GM21786 (cell line): ENCODE measurements around the gene THSD8.

Source experiments
- ATAC-seq: cut with Tn5 transposase; IDR thresholded peaks from one replicate; pipeline ENCODE4 v1.9.1; 2021; ENCODE audit not compliant: unreplicated experiment

The THSD8 gene

DNA sequence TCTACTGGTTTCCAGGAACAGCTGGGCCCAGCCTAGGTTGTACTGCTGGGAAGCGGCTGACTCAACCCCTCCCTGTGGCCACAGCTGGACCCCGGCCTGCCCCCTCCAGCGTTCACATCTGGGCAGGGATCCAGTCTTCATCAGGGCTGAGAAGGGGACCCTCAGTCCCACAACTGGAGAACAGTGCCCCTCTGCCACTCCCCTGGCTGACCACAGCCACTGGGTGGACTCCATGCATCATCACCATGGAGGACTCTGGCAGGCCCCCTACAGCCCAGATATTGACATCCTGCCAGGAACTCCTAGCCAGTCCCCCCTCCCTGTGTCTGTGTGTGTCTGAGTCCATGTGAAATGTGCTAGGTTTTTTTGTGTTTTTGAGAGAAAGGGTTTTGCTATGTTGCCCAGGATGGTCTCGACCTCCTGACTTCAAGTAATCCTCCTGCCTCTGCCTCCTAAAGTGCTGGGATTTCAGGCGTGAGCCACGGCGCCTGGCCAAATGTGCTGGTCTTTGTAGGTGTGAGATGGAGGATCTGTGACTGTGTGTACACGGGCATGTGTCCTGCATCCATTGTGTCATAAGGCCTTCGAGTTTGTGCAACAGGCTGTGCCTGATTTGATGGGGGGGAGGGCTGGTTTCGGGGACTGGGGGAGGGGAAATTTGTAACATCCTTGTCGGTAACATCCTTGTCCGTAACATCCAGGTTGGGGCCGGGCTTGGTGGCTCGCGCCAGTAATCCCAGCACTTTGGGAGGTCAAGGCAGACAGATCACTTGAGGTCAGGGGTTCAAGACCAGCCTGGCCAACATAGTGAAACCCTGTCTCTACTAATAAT lies 22.5 kb upstream of the THSD8 start:
- no peak for ATAC-seq

GRCh38 chr19:12782174-12782423 lies 19.8 kb upstream of the THSD8 start:
- ATAC-seq = no peak

GRCh38 chr19:12782424-12783290 lies 19.2 kb upstream of the THSD8 start:
- no peak for ATAC-seq

DNA sequence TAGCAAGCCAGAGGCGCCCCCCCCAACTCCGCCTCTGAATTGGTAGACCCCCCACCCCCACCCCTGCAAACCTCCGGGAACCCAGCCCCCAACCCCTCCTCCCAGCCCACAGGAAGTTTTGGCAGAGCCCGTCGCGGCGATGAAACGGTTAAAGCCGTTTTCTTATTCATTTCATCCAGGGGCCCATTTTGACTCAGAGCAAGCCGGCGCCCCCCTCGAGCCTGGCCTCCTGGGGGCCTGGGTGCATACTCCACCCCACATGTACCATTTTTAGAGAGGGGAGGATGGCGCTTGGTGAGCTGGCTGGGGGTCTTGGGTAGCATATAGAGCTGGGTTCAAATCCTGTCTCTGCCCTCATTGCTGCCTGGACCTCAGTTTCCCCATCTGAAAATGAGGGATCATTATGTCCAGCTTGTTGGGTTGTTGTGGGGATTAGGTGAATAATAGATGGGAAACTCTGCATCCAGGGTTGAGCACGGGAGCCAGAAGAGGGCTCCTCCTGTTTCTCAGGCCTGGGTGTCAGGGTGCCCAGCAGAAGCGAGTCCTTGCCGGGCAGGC lies 18.5 kb upstream of the THSD8 start:
- ATAC-seq = no peak

DNA sequence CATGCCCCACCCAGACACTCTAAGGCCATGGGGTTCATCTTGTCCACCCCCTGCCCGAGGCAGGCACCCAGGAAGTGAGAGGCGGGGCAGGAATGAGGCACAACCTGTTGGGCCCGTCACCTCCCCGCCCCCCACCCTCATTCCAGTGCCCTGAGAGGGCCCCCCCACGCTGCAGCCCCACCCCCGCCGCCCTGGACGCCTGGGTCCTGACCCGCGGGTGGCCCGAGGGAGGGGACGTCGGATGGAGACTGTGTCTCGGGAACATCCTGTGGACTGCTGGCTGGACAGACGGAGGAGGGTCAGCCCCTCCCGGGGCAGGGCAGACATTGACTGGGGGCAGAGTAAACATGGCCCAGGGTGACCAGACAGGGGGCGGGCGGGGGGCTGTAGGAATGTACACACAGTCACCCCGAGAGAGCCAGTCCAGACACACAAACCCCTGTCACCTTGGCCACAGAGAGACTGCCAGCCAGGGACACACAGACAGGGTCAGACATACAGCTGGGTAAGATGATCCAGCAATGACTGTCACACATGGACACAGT lies 17.9 kb upstream of the THSD8 start:
- ATAC-seq = no peak

DNA sequence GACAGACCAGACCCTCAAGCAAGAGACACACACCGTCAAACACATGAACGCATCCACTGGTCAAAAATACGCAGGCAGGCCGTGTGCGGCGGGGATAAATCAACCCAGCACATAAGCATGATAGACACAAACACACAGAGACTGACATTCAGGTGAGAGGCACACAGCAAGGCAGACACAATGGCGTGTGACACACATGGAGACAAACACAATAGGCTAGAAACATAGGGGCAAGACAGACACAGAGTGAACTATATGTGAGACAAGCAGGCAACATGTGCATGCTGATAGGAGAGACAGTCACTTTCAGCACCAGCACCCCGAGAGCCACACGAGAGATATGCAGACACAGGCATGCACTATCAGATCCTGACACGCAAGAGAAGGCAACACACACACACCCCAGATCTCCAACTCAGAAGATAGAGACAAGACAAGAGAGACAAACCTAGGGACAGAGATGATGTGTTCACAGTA lies 17.4 kb upstream of the THSD8 start:
- no peak for ATAC-seq

GRCh38 chr19:12784871-12785430 lies 16.9 kb upstream of the THSD8 start:
- ATAC-seq = no peak

- no peak for ATAC-seq
Measured at GRCh38 chr19:12785431-12786031, 16.3 kb upstream of the THSD8 start.

DNA sequence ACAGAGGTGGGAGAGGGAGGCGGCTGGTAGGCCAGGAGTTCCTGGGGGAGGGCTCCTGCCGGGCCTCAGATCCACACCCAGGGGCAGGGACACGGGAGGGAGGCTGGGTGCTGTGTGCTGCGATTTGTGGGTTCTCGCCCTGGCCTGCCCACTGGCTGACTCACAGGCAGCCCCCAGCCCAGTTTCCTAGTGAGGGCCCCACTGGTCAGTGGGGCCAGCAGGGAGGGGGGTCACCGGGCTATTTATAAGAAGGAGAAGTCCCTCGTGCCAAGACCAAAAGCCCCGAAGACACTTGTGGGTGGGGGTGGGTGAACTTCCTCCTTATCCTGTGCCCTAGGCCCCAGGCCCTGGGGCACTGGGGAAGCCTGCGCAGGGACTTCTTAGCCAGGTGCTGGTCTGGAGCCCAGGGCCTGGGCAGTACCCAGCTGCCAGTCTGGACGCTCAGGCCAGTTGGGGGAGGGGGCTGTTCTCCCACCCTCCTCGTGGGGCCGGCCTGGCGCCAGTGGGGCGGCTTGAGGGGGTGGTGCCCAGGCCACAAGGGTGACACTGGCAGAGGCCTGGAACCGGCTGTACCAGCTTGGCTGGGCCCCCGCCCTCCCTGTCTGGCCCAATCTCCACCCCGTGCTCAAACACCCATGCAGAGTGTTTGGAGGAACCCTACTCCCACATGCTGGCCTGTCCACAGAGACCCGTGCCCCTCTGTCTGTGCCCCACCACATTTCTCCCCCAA lies 15.6 kb upstream of the THSD8 start:
- no peak for ATAC-seq

DNA sequence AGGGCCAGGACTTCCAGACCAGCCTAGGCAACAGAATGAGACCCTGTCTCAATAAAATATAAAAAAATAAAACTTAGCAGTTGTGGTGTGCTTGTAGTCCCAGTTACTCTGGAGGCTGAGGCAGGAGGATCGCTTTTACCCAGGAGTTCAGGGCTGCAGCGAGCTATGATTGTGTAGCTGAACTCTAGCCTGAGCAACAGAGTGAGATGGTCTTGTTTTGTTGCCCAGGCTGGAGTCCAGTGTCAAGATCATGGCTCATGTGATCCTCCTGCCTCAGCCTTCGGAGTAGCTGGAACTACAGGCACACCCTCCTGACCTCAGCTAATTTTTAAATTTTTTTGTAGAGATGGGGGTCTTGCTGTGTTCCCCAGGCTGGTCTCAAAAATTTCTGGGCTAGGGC lies 14.9 kb upstream of the THSD8 start:
- no peak for ATAC-seq

- no peak for ATAC-seq
Measured at GRCh38 chr19:12787458-12787857, 14.4 kb upstream of the THSD8 start.

DNA sequence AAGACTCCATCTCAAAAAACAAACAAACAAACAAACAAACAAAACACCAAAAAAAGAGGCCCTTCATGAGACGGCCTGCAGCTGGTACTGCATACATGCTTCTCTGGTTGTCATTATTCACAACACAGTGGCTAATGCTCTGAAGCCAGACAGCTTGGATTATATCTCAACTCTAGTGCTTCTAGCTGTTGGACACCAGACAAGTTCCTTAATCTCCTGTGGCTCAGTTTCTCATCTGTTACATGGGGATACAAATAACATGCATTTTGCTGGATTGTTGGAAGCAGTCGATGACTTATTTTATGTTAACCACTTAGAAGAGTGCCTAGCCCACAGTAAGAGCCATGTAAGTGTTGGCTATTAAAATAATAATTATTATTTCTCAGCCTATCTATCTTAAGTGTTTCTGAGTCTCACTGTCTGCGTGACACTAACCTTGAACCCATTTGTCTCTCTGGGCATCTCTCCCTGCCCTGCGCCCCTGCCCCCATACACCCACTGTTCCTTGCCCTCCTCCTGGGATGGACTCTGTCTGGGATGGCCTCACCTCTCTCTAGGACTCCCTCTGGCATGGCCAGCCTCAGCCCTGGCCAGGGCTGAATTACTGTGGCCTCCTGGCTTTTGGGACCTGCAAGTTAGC lies 13.7 kb upstream of the THSD8 start:
- ATAC-seq = no peak

GRCh38 chr19:12788682-12789097 lies 13.2 kb upstream of the THSD8 start:
- ATAC-seq = no peak

- no peak for ATAC-seq
Measured at GRCh38 chr19:12789098-12789903, 12.6 kb upstream of the THSD8 start.

DNA sequence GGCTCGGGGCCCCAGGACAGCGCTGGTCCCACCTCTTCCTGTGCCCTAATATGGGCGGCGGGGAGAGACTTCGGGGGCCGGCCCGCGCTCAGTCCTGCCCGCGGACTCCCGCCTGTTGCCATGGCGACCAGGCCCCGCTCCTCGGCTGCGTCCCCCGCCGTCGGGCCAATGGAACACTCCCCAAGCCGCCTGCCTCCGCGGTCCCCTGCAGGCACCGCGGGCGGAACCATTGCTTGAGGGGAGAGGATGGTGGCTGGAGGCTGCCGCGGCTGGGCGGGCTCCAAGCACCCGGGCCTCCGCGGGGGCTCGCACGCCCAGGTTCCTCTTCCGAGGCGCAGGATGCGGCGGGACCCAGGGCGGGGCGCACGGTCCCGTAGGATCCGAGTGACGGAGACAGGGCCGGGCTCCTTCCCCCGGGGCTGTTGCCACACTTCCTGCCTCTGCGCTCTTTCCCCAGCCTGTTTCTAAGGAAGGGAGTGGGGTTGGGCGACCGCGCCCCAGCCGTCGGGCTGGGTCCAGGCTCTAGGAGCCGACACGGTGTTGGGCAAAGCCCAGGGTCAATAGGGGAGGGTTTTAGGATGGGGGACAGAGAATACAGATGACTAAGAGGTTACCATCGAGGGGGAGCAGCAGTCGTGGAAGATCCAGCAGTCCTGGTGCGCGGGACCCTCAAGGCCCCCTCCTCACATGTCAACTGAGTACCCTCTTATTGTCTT lies 11.8 kb upstream of the THSD8 start:
- peak; percentile 37 for ATAC-seq

GRCh38 chr19:12790628-12791344 lies 11.1 kb upstream of the THSD8 start:
- ATAC-seq = no peak

GRCh38 chr19:12791345-12792050 lies 10.4 kb upstream of the THSD8 start, which contains the start of gene JUNB:
JUNB (plus strand) TSS chr19:12791486; CDS start chr19:12791772, 286 bp downstream.
- ATAC-seq = peak; percentile 22
